HepG2 (cell line): ENCODE data around the gene PTPRM. TPM values are rescaled to one million over a fixed set of nuclear protein-coding genes. Genes with fewer than 3 reads are reported as not detected.

Source experiments
- ATF7 ChIP-seq, 2 experiments: fragments of 450-650 bp in 1 of 2; sonication (generic) in 1 of 2; formaldehyde crosslinking in 1 of 2; IDR thresholded peaks; 2 replicates each; pipeline versions ENCODE4 v1.4.0 to v1.6.1; 2016 to 2020; ENCODE audit warnings: antibody characterized with exemption in 1 of 2, mild to moderate bottlenecking in 1 of 2, missing genetic modification reagents in 1 of 2
- BRD4 ChIP-seq: sonication (generic); formaldehyde crosslinking; IDR thresholded peaks from 2 replicates; pipeline ENCODE4 v1.4.0; 2020; ENCODE audit warnings: missing genetic modification reagents
- E2F5 ChIP-seq: sonication (generic); formaldehyde crosslinking; conservative IDR thresholded peaks from 2 replicates; pipeline ENCODE4 v1.4.0; 2020; ENCODE audit warnings: missing genetic modification reagents
- ETV6 ChIP-seq: sonication (generic); formaldehyde crosslinking; conservative IDR thresholded peaks from 2 replicates; pipeline ENCODE4 v1.4.0; 2020; ENCODE audit warnings: missing genetic modification reagents
- FOXO4 ChIP-seq: sonication (generic); formaldehyde crosslinking; conservative IDR thresholded peaks from 2 replicates; pipeline ENCODE4 v1.8.1; 2023; ENCODE audit warnings: missing genetic modification reagents
- GABPB1 ChIP-seq: IDR thresholded peaks from 2 replicates; pipeline ENCODE4 v1.6.1; 2016; ENCODE audit warnings: mild to moderate bottlenecking, missing genetic modification reagents, moderate library complexity, missing compliant biosample characterization
- GFI1 ChIP-seq: sonication (generic); formaldehyde crosslinking; IDR thresholded peaks from 2 replicates; pipeline ENCODE4 v1.5.0; 2020; ENCODE audit warnings: missing genetic modification reagents, mild to moderate bottlenecking, borderline replicate concordance
- JUNB ChIP-seq: sonication (generic); formaldehyde crosslinking; IDR thresholded peaks from 2 replicates; pipeline ENCODE4 v1.8.0; 2022; ENCODE audit warnings: missing genetic modification reagents, mild to moderate bottlenecking, borderline replicate concordance
- NBN ChIP-seq: fragments of 450-650 bp; conservative IDR thresholded peaks from 2 replicates; pipeline ENCODE4 v1.6.1; 2017
- NFYC ChIP-seq: IDR thresholded peaks from 2 replicates; pipeline ENCODE4 v1.6.1; 2016; ENCODE audit warnings: missing genetic modification reagents, missing compliant biosample characterization
- NRL ChIP-seq: sonication (generic); formaldehyde crosslinking; IDR thresholded peaks from 2 replicates; pipeline ENCODE4 v1.5.0; 2020; ENCODE audit warnings: missing genetic modification reagents, mild to moderate bottlenecking, moderate library complexity, borderline replicate concordance
- PAWR ChIP-seq: sonication (generic); formaldehyde crosslinking; IDR thresholded peaks from 2 replicates; pipeline ENCODE4 v1.4.0; 2020; ENCODE audit warnings: missing genetic modification reagents, mild to moderate bottlenecking, borderline replicate concordance
- POGK ChIP-seq: sonication (generic); formaldehyde crosslinking; conservative IDR thresholded peaks from 2 replicates; pipeline ENCODE4 v1.8.0; 2022; ENCODE audit warnings: mild to moderate bottlenecking, moderate library complexity, missing genetic modification reagents
- RFX1 ChIP-seq: fragments of 450-650 bp; IDR thresholded peaks from 2 replicates; pipeline ENCODE4 v1.6.1; 2017
- RFXAP ChIP-seq: sonication (generic); formaldehyde crosslinking; IDR thresholded peaks from 2 replicates; pipeline ENCODE4 v1.4.0; 2020; ENCODE audit warnings: missing genetic modification reagents, borderline replicate concordance
- SMAD3 ChIP-seq: sonication (generic); formaldehyde crosslinking; IDR thresholded peaks from 2 replicates; pipeline ENCODE4 v1.4.0; 2020; ENCODE audit warnings: missing genetic modification reagents
- SPEN ChIP-seq: sonication (generic); formaldehyde crosslinking; IDR thresholded peaks from 2 replicates; pipeline ENCODE4 v1.5.1; 2020; ENCODE audit warnings: low read depth, mild to moderate bottlenecking, missing genetic modification reagents
- TCF7 ChIP-seq: sonication (generic); IDR thresholded peaks from 2 replicates; pipeline ENCODE4 v1.6.1; 2016; ENCODE audit warnings: antibody characterized with exemption, low read depth
- UBTF ChIP-seq: sonication (generic); formaldehyde crosslinking; IDR thresholded peaks from 2 replicates; pipeline ENCODE4 v1.4.0; 2020; ENCODE audit warnings: mild to moderate bottlenecking, missing genetic modification reagents
- ZBTB7B ChIP-seq: sonication (generic); formaldehyde crosslinking; IDR thresholded peaks from 2 replicates; pipeline ENCODE4 v1.4.0; 2020; ENCODE audit warnings: missing genetic modification reagents
- ZEB1 ChIP-seq: IDR thresholded peaks from 2 replicates; pipeline ENCODE4 v1.6.1; 2012; ENCODE audit warnings: mild to moderate bottlenecking, low read depth, inconsistent platforms; ENCODE audit not compliant: insufficient replicate concordance
- ZNF251 ChIP-seq: sonication (generic); formaldehyde crosslinking; IDR thresholded peaks from 2 replicates; pipeline ENCODE4 v1.9.0; 2021; ENCODE audit warnings: mild to moderate bottlenecking, missing genetic modification reagents
- ZNF253 ChIP-seq: sonication (generic); formaldehyde crosslinking; IDR thresholded peaks from 2 replicates; pipeline ENCODE4 v1.8.0; 2022; ENCODE audit warnings: mild to moderate bottlenecking, missing genetic modification reagents, borderline replicate concordance
- ZNF484 ChIP-seq: sonication (generic); formaldehyde crosslinking; IDR thresholded peaks from 2 replicates; pipeline ENCODE4 v1.5.1; 2020; ENCODE audit warnings: mild to moderate bottlenecking, low read depth, missing genetic modification reagents, borderline replicate concordance
- ZNF557 ChIP-seq: sonication (generic); formaldehyde crosslinking; IDR thresholded peaks from 2 replicates; pipeline ENCODE4 v1.4.0; 2020; ENCODE audit warnings: missing genetic modification reagents
- ZNF670 ChIP-seq: sonication (generic); formaldehyde crosslinking; IDR thresholded peaks from 2 replicates; pipeline ENCODE4 v1.8.0; 2022; ENCODE audit warnings: mild to moderate bottlenecking, missing genetic modification reagents, borderline replicate concordance
- ZNF777 ChIP-seq: sonication (generic); formaldehyde crosslinking; IDR thresholded peaks from 2 replicates; pipeline ENCODE4 v1.4.0; 2020; ENCODE audit warnings: missing genetic modification reagents
- ZSCAN12 ChIP-seq: sonication (generic); formaldehyde crosslinking; IDR thresholded peaks from 2 replicates; pipeline ENCODE4 v1.9.0; 2021; ENCODE audit warnings: mild to moderate bottlenecking, missing genetic modification reagents
- polyA plus RNA-seq, 8 experiments: library from polyadenylated mRNA; depleted of rRNA in 3 of 8; stranded (reverse) in 7 of 8; unstranded in 1 of 8; fragments of >200 nt; fragmentation: Illumina TruSeq in 4 of 8; extraction: Trizol in 4 of 8; gene quantifications; 2 replicates each; pipeline versions ENCODE4 v1.2.1 to v1.2.3, GENCODE V29; 2011 to 2016; ENCODE audit warnings: low read depth in 4 of 8, missing spikeins in 1 of 8, mixed read lengths in 1 of 8; ENCODE audit not compliant: insufficient read depth in 1 of 8
- total RNA-seq, 5 experiments: library from RNA; depleted of rRNA; stranded (reverse); fragments of >200 nt; fragmentation: Illumina TruSeq; extraction: Trizol; gene quantifications; 2 replicates each; pipeline ENCODE4 v1.2.3, GENCODE V29; 2016; ENCODE audit warnings: low read depth in 1 of 5

PTPRM gene
- total and polyA plus RNA-seq, 2 of the 13 experiments (the other 11 are each of a cell fraction or from before 2014, with no cell fraction given), result 12.6 to 108 TPM

GRCh38 chr18:7830468-7830867, 263.4 kb downstream of the PTPRM start (continued):
- TF ChIP-seq ZSCAN12, result no peak
- no peak for TF ChIP-seq JUNB
- TF ChIP-seq ZEB1, result no peak
- TF ChIP-seq E2F5 (CRISPR knock-in tag), result no peak
- TF ChIP-seq ZNF670 (CRISPR knock-in tag), result no peak
- no peak for TF ChIP-seq ZNF484 (CRISPR knock-in tag)
- TF ChIP-seq GABPB1 (CRISPR knock-in tag), result no peak
- no peak for TF ChIP-seq RFX1
- no peak for TF ChIP-seq BRD4 (CRISPR knock-in tag)
- no peak for TF ChIP-seq GFI1 (CRISPR knock-in tag)
- TF ChIP-seq UBTF (CRISPR knock-in tag), result no peak
- no peak for TF ChIP-seq NBN
- TF ChIP-seq ATF7 (IDR thresholded peaks at IDR 0.05), result no peak
- no peak for TF ChIP-seq ATF7 (CRISPR knock-in tag; IDR thresholded peaks at IDR 0.05)
- no peak for TF ChIP-seq NRL (CRISPR knock-in tag)
- TF ChIP-seq ZNF253, result no peak
- TF ChIP-seq SMAD3 (CRISPR knock-in tag), result no peak
- no peak for TF ChIP-seq ZNF251 (CRISPR knock-in tag)
- no peak for TF ChIP-seq ETV6 (CRISPR knock-in tag)
- TF ChIP-seq SPEN, result no peak
- TF ChIP-seq RFXAP (CRISPR knock-in tag), result peak; percentile 98
- TF ChIP-seq ZBTB7B (CRISPR knock-in tag), result no peak
- no peak for TF ChIP-seq PAWR (CRISPR knock-in tag)
- TF ChIP-seq POGK (CRISPR knock-in tag), result no peak
- no peak for TF ChIP-seq FOXO4 (CRISPR knock-in tag)
- TF ChIP-seq ZNF777 (CRISPR knock-in tag), result no peak
- no peak for TF ChIP-seq TCF7
- TF ChIP-seq ZNF557 (CRISPR knock-in tag), result no peak
- 0 out of 2 replicates have a peak, but pooled peaks have one; percentile 30 for TF ChIP-seq NFYC (CRISPR knock-in tag)
